Epithelial cell of proximal tubule (primary cell): Measurements from ENCODE around the gene STOX2. TPM values are rescaled to one million over a fixed set of nuclear protein-coding genes. Genes with fewer than 3 reads are reported as not detected.

ENCODE experiments used
- DNase-seq: peaks from one replicate; pipeline ENCODE4 v3.0.0-alpha.2; 2011; ENCODE audit warnings: low read depth
- H3K4me3 ChIP-seq: 2 replicates; pipeline ENCODE4 v1.5.1; 2011; ENCODE audit warnings: low read depth, mild to moderate bottlenecking, low read length
- CTCF ChIP-seq: conservative IDR thresholded peaks from 2 replicates; pipeline ENCODE4 v1.5.1; 2012; ENCODE audit warnings: low read depth, mild to moderate bottlenecking, low read length
- total RNA-seq: library from RNA; depleted of rRNA; stranded (reverse); fragments of >200 nt; gene quantifications from 2 replicates; pipeline ENCODE4 v1.2.3, GENCODE V29; 2015

Gene STOX2
- total RNA-seq, 1 donor from 2014 or later: 4.3 TPM

GRCh38 chr4:183873409-183874185 is 31.5 kb upstream of the STOX2 start:
- H3K4me3 ChIP-seq: no peak overlapping the region
- DNase-seq: no peak

GRCh38 chr4:183875251-183875825 is 29.8 kb upstream of the STOX2 start:
- H3K4me3 ChIP-seq: no peak overlapping the region
- no peak for TF ChIP-seq CTCF
- no peak for DNase-seq

More at GRCh38 chr4:183873409-183874185, 31.5 kb upstream of the STOX2 start:
- no peak for TF ChIP-seq CTCF

GRCh38 chr4:183876268-183876934 is 28.7 kb upstream of the STOX2 start:
- peak; percentile 43 for DNase-seq
- no peak for TF ChIP-seq CTCF
- peak overlapping the region; percentile 53 for H3K4me3 ChIP-seq

- no peak for DNase-seq
- no peak overlapping the region for H3K4me3 ChIP-seq
- no peak for TF ChIP-seq CTCF
Observed at GRCh38 chr4:183878251-183878970, 26.7 kb upstream of the STOX2 start.

GRCh38 chr4:183885205-183885720 is 19.8 kb upstream of the STOX2 start:
- H3K4me3 ChIP-seq: no peak overlapping the region
- no peak for DNase-seq
- TF ChIP-seq CTCF: no peak

- no peak overlapping the region for H3K4me3 ChIP-seq
- TF ChIP-seq CTCF: no peak
- DNase-seq: no peak
Observed at GRCh38 chr4:183887351-183887750, 17.8 kb upstream of the STOX2 start.
